Fibroblast of peridontal ligament (primary cell): ENCODE data around the gene TAOK3.
"Not testable (repeated sequence)": the region's sequence is repeated elsewhere in the genome, so short reads cannot be mapped to it uniquely, and the experiment has no call there.

Experiments used
- DNase-seq: peaks from one replicate; pipeline ENCODE4 v3.0.0-alpha.2; 2010; ENCODE audit errors: extremely low read depth

TAOK3 gene

GRCh38 chr12:118372541-118373495, at the start of gene TAOK3:
Gene TAOK3, minus strand, starts transcription at chr12:118372907. Its CDS starts 117,340 bp downstream, at chr12:118255567.
- DNase-seq = peak; percentile 98

DNA sequence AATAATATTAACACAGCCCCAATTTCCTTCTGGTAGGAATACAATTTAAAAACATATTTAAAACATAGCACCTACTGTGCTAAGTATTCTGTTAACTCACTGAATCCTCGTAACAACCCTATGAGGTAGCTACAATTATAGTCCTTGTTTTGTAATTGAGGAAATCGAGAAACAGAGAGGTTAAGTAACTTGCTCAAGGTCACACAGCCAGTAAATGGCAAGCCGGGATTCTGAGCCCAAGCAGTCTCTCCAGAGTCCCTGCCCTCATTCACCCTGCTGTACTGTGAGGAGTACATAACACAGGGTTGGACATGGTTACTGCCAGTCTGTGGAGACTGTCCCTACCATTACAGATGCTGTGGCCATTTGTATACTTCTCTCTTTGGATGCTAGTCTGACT, 48.0 kb upstream of the TAOK3 start:
- no peak for DNase-seq

- DNase-seq = no peak
Observed at GRCh38 chr12:118418385-118419057, 45.8 kb upstream of the TAOK3 start.

GRCh38 chr12:118417942-118418341, 45.2 kb upstream of the TAOK3 start:
- no peak for DNase-seq

GRCh38 chr12:118409834-118410233, 37.1 kb upstream of the TAOK3 start:
- DNase-seq = no peak

DNA sequence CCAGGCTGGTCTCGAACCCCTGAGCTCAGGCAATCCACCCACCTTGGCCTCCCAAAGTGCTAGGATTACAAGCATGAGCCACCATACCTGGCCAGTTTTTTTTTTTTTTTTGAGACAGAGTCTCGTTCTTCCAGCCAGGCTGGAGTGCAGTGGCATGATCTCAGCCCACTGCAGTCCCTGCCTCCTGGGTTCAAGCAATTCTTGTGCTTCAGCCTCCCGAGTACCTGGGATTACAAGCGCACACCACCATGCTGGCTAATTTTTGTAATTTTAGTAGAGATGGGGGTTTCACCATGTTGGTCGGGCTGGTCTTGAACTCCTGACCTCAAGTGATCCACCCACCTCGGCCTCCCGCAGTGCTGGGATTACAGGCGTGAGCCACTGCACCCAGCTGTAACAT, 35.5 kb upstream of the TAOK3 start:
- not testable (repeated sequence) for DNase-seq

DNA sequence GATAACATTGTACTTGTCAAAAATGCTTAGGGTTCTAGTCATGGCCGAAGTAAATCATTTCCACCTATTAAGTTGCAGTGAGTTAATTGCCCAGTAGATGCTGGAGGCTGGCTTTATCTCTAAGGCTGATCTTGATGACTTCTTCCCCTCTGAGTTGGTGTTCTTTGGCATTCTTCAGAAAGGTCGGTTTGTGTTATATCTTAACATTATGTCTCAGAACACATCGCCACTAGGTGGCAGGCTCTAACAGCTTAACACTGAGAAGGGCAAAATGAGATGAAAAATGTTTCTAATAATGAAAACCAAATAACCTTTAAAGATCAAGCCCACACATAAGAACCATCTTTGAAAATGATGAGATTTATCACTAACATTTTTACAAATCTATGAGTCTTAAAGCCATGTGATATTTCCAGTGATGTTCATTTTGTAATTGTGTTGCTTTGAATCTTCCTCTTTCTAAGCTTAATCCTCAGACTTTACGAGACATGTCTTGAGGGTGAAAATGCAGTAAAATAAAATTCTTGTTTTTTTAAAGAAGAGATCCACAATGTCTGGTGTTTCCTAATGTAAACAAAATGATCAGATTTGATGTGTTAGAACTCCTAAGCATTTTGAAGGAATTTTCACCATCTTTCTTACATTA, 32.3 kb upstream of the TAOK3 start:
- peak; percentile 76 for DNase-seq

DNA sequence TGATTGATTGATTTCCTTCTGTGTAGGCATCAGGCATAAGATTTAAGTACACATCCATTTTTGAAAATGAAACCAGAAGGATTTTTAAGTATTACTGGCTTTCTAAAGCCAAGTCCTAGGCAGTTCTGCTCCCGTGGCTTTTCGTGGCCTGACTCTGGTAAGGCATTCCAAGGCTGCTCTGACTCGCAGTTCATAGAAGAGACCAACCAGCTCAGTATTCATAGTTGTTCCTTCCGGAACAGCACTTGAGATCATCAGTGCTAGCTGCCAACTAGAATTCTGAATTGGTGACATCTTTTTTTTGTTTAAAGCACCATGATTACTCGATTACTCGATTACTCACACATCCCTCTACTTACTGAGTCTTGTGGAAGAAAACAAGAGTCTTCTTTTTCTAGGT, 29.5 kb upstream of the TAOK3 start:
- DNase-seq = peak; percentile 94

DNA sequence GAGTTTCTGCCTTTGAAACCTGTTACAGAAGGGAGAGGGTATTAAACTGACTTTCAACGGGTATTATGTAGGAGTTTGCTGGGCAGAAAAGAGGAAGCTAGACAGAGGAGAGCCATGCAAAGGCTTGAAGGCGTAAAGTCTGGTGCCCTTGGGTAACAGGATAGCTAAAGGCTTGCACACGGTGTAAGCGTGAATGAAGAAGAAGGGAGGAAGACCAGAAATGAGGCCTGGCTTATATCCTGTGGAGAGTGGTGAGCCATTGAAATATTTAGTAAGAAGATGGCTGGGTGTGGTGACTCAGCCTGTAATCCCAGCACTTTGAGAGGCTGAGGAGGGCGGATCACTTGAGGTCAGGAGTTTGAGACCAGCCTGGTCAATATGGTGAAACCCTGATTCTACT, 26.2 kb upstream of the TAOK3 start:
- no peak for DNase-seq

DNA sequence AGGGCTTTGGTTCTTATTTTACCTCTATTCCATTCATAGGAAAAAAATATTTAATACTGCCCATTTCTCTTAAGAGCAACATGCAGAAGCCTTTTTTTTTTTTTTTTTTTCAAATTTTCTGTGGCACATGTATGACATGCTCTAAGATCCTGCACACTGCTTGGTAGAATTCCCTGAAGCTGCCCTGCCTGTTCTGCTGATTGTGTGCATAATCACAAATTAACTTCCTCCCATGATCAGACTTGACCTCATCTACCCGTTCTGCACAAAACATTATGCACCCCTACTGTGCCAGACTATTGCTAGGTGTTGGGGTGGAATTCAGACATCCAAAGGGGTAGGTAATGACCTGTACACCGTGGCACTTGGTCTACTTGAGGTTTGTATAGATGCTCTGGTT, 25.8 kb upstream of the TAOK3 start:
- DNase-seq = no peak

DNA sequence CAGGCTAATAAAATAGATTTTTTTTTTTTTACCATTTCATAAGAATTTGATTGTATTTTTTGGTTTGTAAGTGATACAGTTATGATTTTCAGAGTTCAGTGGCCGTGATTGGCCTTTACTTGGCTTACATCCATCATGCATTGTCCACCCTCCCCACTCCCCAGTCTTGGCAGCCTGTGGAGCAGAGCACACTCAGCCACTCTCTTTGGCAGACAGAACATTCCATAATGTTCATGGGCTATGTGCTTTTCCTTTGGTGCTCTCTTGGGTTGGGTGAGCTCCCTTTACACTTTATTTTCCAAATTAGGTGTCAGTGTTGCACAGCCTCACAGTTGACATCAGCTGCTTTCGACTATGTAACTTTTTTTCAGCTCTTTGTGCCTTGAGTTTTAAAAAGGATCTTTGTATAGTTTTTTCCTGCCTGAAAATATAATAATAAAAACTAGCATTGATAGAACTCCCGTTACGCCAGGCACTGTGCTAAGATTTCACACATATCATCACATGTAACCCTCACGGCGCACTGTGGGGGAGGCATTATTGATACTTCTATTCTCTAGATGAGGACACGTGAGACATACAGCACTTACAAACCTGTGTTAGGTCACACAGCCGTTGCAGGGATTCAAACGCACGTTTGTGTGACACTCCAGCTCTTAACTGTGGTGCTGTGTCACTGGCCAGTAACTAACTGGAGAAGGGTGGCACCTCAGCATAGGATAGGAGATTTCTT, 25.2 kb upstream of the TAOK3 start:
- no peak for DNase-seq

DNA sequence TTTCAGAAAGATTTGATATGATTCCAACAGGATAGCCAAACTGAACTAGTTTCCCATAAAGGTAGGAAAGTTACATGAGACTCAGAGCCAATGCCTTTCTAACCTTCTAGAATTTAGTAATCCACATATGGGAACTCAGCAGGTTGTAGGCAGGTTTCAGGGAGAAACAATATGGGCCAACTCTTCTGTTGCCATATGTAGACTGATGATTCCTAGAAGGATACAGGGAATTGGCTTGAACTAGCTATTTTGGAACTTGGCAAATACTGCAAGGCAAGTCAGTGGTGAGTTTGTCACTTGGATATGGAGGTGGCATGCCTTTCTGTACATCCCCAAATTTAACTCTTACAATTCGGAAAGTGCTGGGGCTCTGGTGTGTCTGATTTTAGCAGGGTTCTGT, 19.1 kb upstream of the TAOK3 start:
- no peak for DNase-seq

DNA sequence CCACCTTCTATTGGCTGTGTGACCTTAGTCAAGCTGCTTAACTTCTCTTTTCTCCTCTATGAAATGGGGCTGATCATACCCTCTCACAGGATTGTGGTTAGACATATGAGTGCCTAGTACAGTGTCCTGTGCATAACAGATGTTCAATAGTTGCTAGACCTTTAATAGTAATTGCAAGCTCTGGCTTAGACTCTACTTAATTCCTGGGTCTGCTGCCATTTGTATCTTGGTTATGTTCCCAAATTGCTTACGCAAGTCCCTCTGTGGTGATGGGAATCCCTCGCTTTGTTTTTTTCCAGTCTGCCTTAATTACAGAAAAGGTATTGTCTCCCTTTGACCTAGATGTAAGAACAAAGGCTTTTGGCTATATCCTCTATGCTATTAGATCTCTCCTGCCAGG, 18.7 kb upstream of the TAOK3 start:
- peak; percentile 15 for DNase-seq

DNA sequence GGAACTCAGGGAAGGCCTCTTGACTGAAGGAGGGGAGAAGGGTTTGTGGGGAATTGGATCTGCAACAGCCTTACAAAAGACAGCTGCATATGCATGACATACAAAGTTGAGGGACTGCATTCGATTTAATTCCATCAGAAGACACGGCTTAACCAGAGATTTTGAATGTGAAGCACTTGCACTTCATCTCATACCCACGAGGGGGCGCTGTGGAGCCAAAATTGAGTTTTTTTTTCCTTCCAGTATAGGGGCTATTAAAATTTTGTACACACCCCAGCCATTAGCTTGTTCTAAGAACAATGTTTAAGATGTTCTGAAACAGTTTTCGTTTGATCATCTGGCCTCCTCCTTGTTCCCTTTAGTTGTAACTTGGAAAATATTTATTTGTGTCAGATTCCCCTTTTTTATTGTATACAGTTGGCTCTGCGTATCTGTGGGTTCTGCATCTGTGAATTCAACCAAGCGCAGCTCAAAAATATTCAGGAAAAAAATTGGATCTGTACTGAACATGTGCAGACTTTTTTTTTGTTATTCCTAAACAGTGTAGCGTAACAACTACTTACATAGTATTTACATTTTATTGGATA, 5.3 kb upstream of the TAOK3 start:
- DNase-seq = peak; percentile 76

GRCh38 chr12:118377021-118377883, 4.5 kb upstream of the TAOK3 start:
- no peak for DNase-seq

DNA sequence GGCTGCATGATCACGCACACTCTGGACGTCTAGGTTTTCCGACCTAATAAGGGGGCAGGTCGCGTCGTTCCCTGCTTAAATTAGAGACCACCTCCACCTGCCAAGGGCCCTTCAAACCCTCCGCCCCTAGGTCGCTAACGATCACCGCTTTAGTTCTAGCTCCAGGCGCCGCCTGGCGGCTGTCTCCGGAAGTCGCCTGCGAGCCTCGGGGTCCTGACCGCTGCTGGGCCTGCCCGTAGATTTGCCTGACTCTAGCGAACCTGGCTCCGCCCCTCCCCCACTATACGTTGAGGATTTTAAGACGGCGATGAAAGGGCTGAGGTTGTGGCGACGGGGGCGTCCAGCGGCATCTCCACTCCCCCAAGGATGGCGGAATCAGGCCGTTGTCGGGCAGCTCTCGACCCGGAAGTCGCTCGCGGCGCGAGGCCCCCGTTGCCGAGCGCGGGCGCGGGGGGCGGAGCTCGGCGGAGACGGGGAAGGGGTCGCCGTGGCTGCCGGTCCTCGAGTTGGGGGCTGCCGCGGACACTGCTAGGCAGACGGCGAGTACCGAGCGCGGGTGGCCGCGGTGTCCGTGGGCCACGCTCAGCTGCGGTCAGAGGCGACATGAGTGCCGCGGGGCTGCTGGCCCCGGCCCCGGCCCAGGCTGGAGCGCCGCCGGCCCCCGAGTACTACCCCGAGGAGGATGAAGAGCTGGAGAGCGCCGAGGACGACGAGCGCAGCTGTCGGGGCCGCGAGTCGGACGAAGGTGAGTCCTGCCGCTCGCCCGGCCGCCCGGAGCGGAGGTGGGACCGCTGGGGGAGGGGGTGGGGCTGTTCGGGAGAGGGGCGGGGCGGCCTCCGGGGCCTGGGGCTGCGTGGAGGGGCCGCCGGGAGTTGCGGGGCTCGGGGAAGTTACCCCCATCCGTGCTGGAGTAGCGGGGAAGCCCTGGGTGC, 3.6 kb upstream of the TAOK3 start, which contains the start of gene SUDS3:
Gene SUDS3, plus strand, starts transcription at position 467 of the 932 bp plus-strand sequence. Its CDS starts 137 bp downstream, at position 604.
- DNase-seq = peak; percentile 78

GRCh38 chr12:118375348-118375747, 2.6 kb upstream of the TAOK3 start:
- no peak for DNase-seq

DNA sequence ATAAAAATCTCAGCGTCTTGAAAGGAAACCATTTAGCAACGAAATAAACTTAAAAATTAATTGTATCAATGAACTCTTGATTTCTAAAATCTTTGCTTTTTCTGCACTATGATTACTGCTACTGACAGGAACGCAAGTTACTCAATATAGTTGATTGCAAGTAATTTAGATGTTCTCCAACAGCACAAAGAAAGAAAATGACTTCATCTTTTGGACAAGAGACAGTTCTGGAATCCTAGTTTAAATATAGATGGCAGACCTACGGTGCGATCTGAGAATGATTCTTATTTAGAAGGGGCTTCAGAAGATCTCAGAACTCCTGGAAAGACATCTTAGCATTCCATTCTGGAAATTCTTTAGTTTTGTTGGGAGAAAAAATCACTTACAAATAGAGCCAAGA, 2.2 kb upstream of the TAOK3 start:
- DNase-seq = peak; percentile 83

GRCh38 chr12:118374126-118374725, 1.5 kb upstream of the TAOK3 start:
- no peak for DNase-seq
